K562 (cell line): ENCODE results near the gene CEP85L.

Experiments used
- MYC ChIP-seq, 2 experiments: fragments of 250-450 bp in 1 of 2; sonication (Bioruptor Pico) in 1 of 2; IDR thresholded peaks; 2 replicates each; pipeline versions ENCODE4 v1.5.1 to v1.6.1; 2012 to 2021; ENCODE audit warnings: low read depth in 2 of 2, borderline replicate concordance in 1 of 2, improper control_type of control experiment in 1 of 2, low read length in 1 of 2, mild to moderate bottlenecking in 1 of 2, moderate library complexity in 1 of 2
- NFIC ChIP-seq: fragments of 450-650 bp; IDR thresholded peaks from 2 replicates; pipeline ENCODE4 v1.6.1; 2017; ENCODE audit warnings: mild to moderate bottlenecking, inconsistent platforms

DNA sequence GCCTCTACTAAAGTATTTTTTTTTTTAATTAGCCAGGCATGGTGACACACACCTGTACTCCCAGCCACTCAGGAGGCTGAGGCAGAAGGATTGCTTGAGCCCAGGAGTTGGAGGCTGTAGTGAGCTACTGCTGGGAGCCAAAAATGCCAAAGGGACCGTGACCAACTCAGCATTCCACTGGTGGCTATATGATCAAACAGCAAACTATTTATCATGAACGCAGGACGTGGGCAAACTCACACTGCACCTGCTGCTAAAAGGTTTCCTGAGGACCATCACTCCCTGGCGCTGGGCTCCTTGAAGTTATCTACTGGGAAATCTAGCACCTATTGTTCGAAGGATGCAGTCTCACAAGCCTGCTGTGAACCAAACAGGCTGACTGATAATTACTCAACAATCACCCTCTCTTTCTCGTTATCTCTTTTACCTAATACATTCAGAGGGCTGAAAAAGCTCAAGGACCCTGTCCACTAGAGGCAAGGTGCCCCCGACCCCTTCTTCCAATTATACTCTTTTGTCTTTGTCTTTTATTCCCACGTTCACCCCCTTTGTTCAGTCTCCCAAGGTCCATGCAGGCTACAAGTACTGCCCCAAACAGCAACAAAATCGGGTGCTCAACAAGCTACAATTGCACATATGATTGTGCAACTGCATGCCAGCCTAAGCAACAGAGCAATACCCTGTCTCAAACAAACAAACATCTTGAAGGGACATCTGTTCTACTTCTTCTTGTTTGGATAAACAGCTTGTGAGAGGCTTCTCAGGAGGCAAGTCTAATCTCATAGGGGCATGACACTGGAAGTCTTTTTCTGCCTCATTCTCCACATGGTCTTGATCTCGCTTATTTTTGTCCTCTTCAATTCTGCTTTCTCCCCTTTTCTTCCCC, 151.0 kb downstream of the CEP85L start:
- TF ChIP-seq NFIC, result no peak
- no peak for TF ChIP-seq MYC (IDR thresholded peaks at IDR 0.05; ENCODE audit: low read depth, low read length)
- no peak for TF ChIP-seq MYC (CRISPR knock-in tag; IDR thresholded peaks at IDR 0.05; ENCODE audit: borderline replicate concordance, low read depth)
